ENCODE data around the gene ACE.

GRCh38 chr17:63529711-63530556 lies 53.1 kb downstream of the ACE start:
- TF ChIP-seq CTCF (optimal IDR thresholded peaks at IDR 0.05 in 1 of 3, IDR thresholded peaks at IDR 0.05 in 1 of 3, conservative IDR thresholded peaks at IDR 0.05 in 1 of 3; ENCODE audit: extremely low read depth in 1 of 3, insufficient read depth in 2 of 3, low read length in 3 of 3) (no peak), EZH2 (IDR thresholded peaks at IDR 0.05; ENCODE audit: low read length) (no peak)
